RWPE1 (cell line): ENCODE measurements around the gene PPP1R9B.

Experiments
- CTCF ChIA-PET: fragments of 350-600 bp; sonication (Branson Sonifier 250); formaldehyde crosslinking; extraction: SDS; loops from one replicate; lab custom pipeline; 2021; lab: Yijun Ruan, JAX
- POLR2A ChIA-PET: fragments of 400-600 bp; formaldehyde crosslinking; extraction: SDS; loops from one replicate; lab custom pipeline; 2020; ENCODE audit warnings: antibody characterized with exemption; ENCODE audit not compliant: low non-redundant PET; lab: Yijun Ruan, JAX
- DNase-seq: peaks from one replicate; pipeline ENCODE4 v3.0.0; 2012; ENCODE audit warnings: low spot score
- H3K27ac ChIP-seq: fragments of 450-650 bp; 2 replicates; pipeline ENCODE4 v1.5.1; 2017
- CTCF ChIP-seq: fragments of 450-650 bp; conservative IDR thresholded peaks from 2 replicates; pipeline ENCODE4 v1.5.1; 2017; ENCODE audit warnings: low read depth, mild to moderate bottlenecking

Gene PPP1R9B

GRCh38 chr17:50098583-50098982, 51.9 kb downstream of the PPP1R9B start:
- no peak for DNase-seq
- H3K27ac ChIP-seq: peak overlapping the region; percentile 62
- POLR2A ChIA-PET: no interaction called here
- CTCF ChIA-PET: interaction anchor here (0.6 kb wide), 1 partner anchor 621 kb away, joined by 3 read pairs; the partner anchor contains the start of gene LUC7L3
- no peak for TF ChIP-seq CTCF

- DNase-seq: no peak
- POLR2A ChIA-PET: no interaction called here
- H3K27ac ChIP-seq: no peak overlapping the region
- CTCF ChIA-PET: no interaction called here
- no peak for TF ChIP-seq CTCF
Observed at GRCh38 chr17:50097926-50098325, 52.6 kb downstream of the PPP1R9B start.

GRCh38 chr17:50097455-50097854, 53.0 kb downstream of the PPP1R9B start:
- H3K27ac ChIP-seq: peak overlapping the region; percentile 85
- no peak for TF ChIP-seq CTCF
- POLR2A ChIA-PET: no interaction called here
- CTCF ChIA-PET: no interaction called here
- DNase-seq: no peak

- DNase-seq: no peak
- TF ChIP-seq CTCF: no peak
- POLR2A ChIA-PET: no interaction called here
- CTCF ChIA-PET: interaction anchor here (0.9 kb wide), 1 partner anchor 10 kb away, joined by 3 read pairs; no protein-coding TSS in a partner anchor
- peak overlapping the region; percentile 85 for H3K27ac ChIP-seq
Observed at GRCh38 chr17:50096758-50097157, 53.7 kb downstream of the PPP1R9B start.

- H3K27ac ChIP-seq: peak overlapping the region; percentile 85
- CTCF ChIA-PET: interaction anchor here (0.9 to 1.1 kb wide), 2 partner anchors 9 to 18 kb away, joined by 3 to 4 read pairs; no protein-coding TSS in a partner anchor
- no peak for TF ChIP-seq CTCF
- no peak for DNase-seq
- POLR2A ChIA-PET: no interaction called here
Observed at GRCh38 chr17:50096092-50096491, 54.4 kb downstream of the PPP1R9B start.

- CTCF ChIA-PET: interaction anchor here (0.9 to 1.1 kb wide), 2 partner anchors 9 to 18 kb away, joined by 3 to 4 read pairs; no protein-coding TSS in a partner anchor
- POLR2A ChIA-PET: no interaction called here
Observed at GRCh38 chr17:50095626-50096037, 54.8 kb downstream of the PPP1R9B start.

More at GRCh38 chr17:50095626-50096037, 54.8 kb downstream of the PPP1R9B start:
- TF ChIP-seq CTCF: no peak
- peak; percentile 34 for DNase-seq
- peak overlapping the region; percentile 85 for H3K27ac ChIP-seq
